SK-N-SH (cell line): ENCODE results near the gene KNDC1. TPM values are rescaled to one million over a fixed set of nuclear protein-coding genes. Genes with fewer than 3 reads are reported as not detected.

ENCODE experiments used
- CTCF ChIA-PET: fragments of 300-600, 350-600 bp; formaldehyde crosslinking; extraction: SDS; loops from one replicate; lab custom pipeline; 2021; lab: Yijun Ruan, JAX
- POLR2A ChIA-PET: fragments of 350-600 bp; sonication (Branson Sonifier 250); formaldehyde crosslinking; extraction: SDS; loops from one replicate; lab custom pipeline; 2020; ENCODE audit warnings: antibody characterized with exemption, inconsistent platforms; lab: Yijun Ruan, JAX
- DNase-seq: peaks from one replicate; pipeline ENCODE4 v3.0.0; 2012
- H2AFZ ChIP-seq: fragments of 200-600 bp; sonication (generic); 2 replicates; pipeline ENCODE4 v1.8.1; 2016; ENCODE audit warnings: antibody characterized with exemption, mild to moderate bottlenecking, low read depth
- H3F3A ChIP-seq: fragments of 200-600 bp; sonication (generic); replicated peaks from 2 replicates; pipeline ENCODE3; 2016; ENCODE audit warnings: antibody characterized with exemption, mild to moderate bottlenecking; ENCODE audit not compliant: insufficient read depth
- H3K27ac ChIP-seq, 2 experiments: fragments of 200-500 bp in 1 of 2; fragments of 200-600 bp in 1 of 2; sonication (Bioruptor generic) in 1 of 2; sonication (generic), shearing (Covaris generic) in 1 of 2; 2 replicates each; pipeline versions ENCODE4 v1.5.1 to v1.6.1; 2014 to 2016; ENCODE audit warnings: low read depth in 2 of 2, inconsistent platforms in 1 of 2, low read length in 1 of 2, mild to moderate bottlenecking in 1 of 2, mixed read lengths in 1 of 2
- H3K27me3 ChIP-seq: fragments of 200-600 bp; sonication (generic), shearing (Covaris generic); 2 replicates; pipeline ENCODE4 v1.6.1; 2016; ENCODE audit warnings: mixed run types; ENCODE audit not compliant: insufficient read depth
- H3K36me3 ChIP-seq, 2 experiments: fragments of 200-500 bp in 1 of 2; fragments of 200-600 bp in 1 of 2; sonication (Bioruptor generic) in 1 of 2; sonication (generic) in 1 of 2; replicated peaks in 1 of 2; 2 replicates each; pipeline versions ENCODE3 to v1.5.1; 2014 to 2016; ENCODE audit warnings: low read length in 1 of 2, mild to moderate bottlenecking in 1 of 2; ENCODE audit not compliant: insufficient read depth in 2 of 2, control insufficient read depth in 1 of 2
- H3K4me1 ChIP-seq, 2 experiments: fragments of 200-500 bp in 1 of 2; fragments of 200-600 bp in 1 of 2; sonication (Bioruptor generic) in 1 of 2; sonication (generic), shearing (Covaris generic) in 1 of 2; 2 replicates each; pipeline versions ENCODE4 v1.5.1 to v1.6.1; 2014 to 2016; ENCODE audit warnings: low read depth in 1 of 2, low read length in 1 of 2, mixed run types in 1 of 2; ENCODE audit not compliant: insufficient read depth in 2 of 2, control insufficient read depth in 1 of 2
- H3K4me2 ChIP-seq: fragments of 200-600 bp; sonication (generic), shearing (Covaris generic); 2 replicates; pipeline ENCODE4 v1.6.1; 2017; ENCODE audit warnings: mixed run types
- H3K4me3 ChIP-seq, 2 experiments: fragments of 200-500 bp in 1 of 2; fragments of 200-600 bp in 1 of 2; sonication (Bioruptor generic) in 1 of 2; sonication (generic), shearing (Covaris generic) in 1 of 2; 2 replicates each; pipeline versions ENCODE4 v1.5.1 to v1.8.1; 2014 to 2016; ENCODE audit warnings: low read depth in 2 of 2, inconsistent platforms in 1 of 2, low read length in 1 of 2, mild to moderate bottlenecking in 1 of 2, mixed read lengths in 1 of 2, moderate library complexity in 1 of 2
- H3K79me2 ChIP-seq: fragments of 200-600 bp; sonication (generic); 2 replicates; pipeline ENCODE4 v1.8.1; 2017; ENCODE audit warnings: mild to moderate bottlenecking; ENCODE audit not compliant: insufficient read depth
- H3K9ac ChIP-seq: fragments of 200-600 bp; sonication (generic); 2 replicates; pipeline ENCODE4 v1.6.1; 2017; ENCODE audit warnings: mixed run types
- H3K9me2 ChIP-seq: fragments of 200-600 bp; sonication (generic); 2 replicates; pipeline ENCODE4 v1.6.1; 2017; ENCODE audit warnings: mixed run types
- H3K9me3 ChIP-seq: fragments of 200-600 bp; sonication (generic); 2 replicates; pipeline ENCODE4 v1.6.1; 2017; ENCODE audit warnings: mixed run types, mild to moderate bottlenecking, moderate library complexity
- H4K20me1 ChIP-seq: fragments of 200-600 bp; sonication (generic); 2 replicates; pipeline ENCODE4 v1.6.1; 2017; ENCODE audit warnings: mild to moderate bottlenecking, mixed run types; ENCODE audit not compliant: insufficient read depth
- EP300 ChIP-seq, 2 experiments: IDR thresholded peaks; 2 replicates each; pipeline versions ENCODE4 v1.4.0 to v1.6.1; 2012; ENCODE audit warnings: borderline replicate concordance in 1 of 2, low read depth in 1 of 2, low read length in 1 of 2
- EZH2phosphoT487 ChIP-seq: fragments of 200-600 bp; sonication (generic); IDR thresholded peaks from 2 replicates; pipeline ENCODE4 v1.6.1; 2017; ENCODE audit warnings: low read depth, mixed run types, mild to moderate bottlenecking, antibody characterized with exemption, moderate library complexity, borderline replicate concordance
- FOSL2 ChIP-seq: IDR thresholded peaks from 2 replicates; pipeline ENCODE4 v1.4.0; 2012; ENCODE audit warnings: low read depth, mild to moderate bottlenecking, moderate library complexity, borderline replicate concordance
- FOXM1 ChIP-seq: IDR thresholded peaks from 2 replicates; pipeline ENCODE4 v1.4.0; 2012; ENCODE audit warnings: low read depth, mild to moderate bottlenecking
- GABPA ChIP-seq: IDR thresholded peaks from 2 replicates; pipeline ENCODE4 v1.4.0; 2012; ENCODE audit warnings: low read depth, mild to moderate bottlenecking
- JUND ChIP-seq: IDR thresholded peaks from 2 replicates; pipeline ENCODE4 v1.4.0; 2012
- NFIC ChIP-seq: IDR thresholded peaks from 2 replicates; pipeline ENCODE4 v1.4.0; 2012; ENCODE audit warnings: borderline replicate concordance
- NRF1 ChIP-seq: IDR thresholded peaks from 2 replicates; pipeline ENCODE4 v1.6.1; 2012; ENCODE audit warnings: low read depth, mild to moderate bottlenecking, low read length
- POLR2AphosphoS5 ChIP-seq: IDR thresholded peaks from 2 replicates; pipeline ENCODE4 v1.6.1; 2012; ENCODE audit warnings: low read depth, low read length
- RAD21 ChIP-seq: IDR thresholded peaks from 2 replicates; pipeline ENCODE4 v1.6.1; 2012; ENCODE audit warnings: mild to moderate bottlenecking, low read length
- RCOR1 ChIP-seq: fragments of 150-350 bp; IDR thresholded peaks from 2 replicates; pipeline ENCODE4 v1.6.1; 2017; ENCODE audit warnings: antibody characterized with exemption, low read length
- RXRA ChIP-seq: IDR thresholded peaks from 2 replicates; pipeline ENCODE4 v1.4.0; 2012; ENCODE audit warnings: low read depth, mild to moderate bottlenecking, borderline replicate concordance
- SIN3A ChIP-seq: IDR thresholded peaks from 2 replicates; pipeline ENCODE4 v1.6.1; 2012; ENCODE audit warnings: low read depth, mild to moderate bottlenecking, low read length, moderate library complexity, borderline replicate concordance
- TAF1 ChIP-seq: IDR thresholded peaks from 2 replicates; pipeline ENCODE4 v1.6.1; 2012; ENCODE audit warnings: low read depth, mild to moderate bottlenecking, low read length, moderate library complexity, borderline replicate concordance
- TCF12 ChIP-seq: IDR thresholded peaks from 2 replicates; pipeline ENCODE4 v1.4.0; 2012
- TEAD4 ChIP-seq: IDR thresholded peaks from 2 replicates; pipeline ENCODE4 v1.4.0; 2012; ENCODE audit warnings: mild to moderate bottlenecking, borderline replicate concordance; ENCODE audit not compliant: insufficient read depth
- YY1 ChIP-seq: IDR thresholded peaks from 2 replicates; pipeline ENCODE4 v1.4.0; 2012; ENCODE audit warnings: low read depth, mild to moderate bottlenecking
- WGBS: methylation state at CpG from one replicate; pipeline ENCODE4 v1.1.6; 2017; ENCODE audit warnings: low lambda C conversion rate; 5-methylcytosine and 5-hydroxymethylcytosine counted together
- polyA plus RNA-seq, 3 experiments: library from polyadenylated mRNA; depleted of rRNA; stranded (reverse); fragments of >200 nt; gene quantifications; 2 replicates each; pipeline ENCODE4 v1.2.3, GENCODE V29; 2012
- TF ChIP-seq, protein P1 (sequence below): IDR thresholded peaks from 2 replicates; pipeline ENCODE4 v1.6.1; 2012; ENCODE audit warnings: mild to moderate bottlenecking, low read depth, low read length, moderate library complexity
- TF ChIP-seq, protein P2 (sequence below): IDR thresholded peaks from 2 replicates; pipeline ENCODE4 v1.4.0; 2012; ENCODE audit warnings: low read depth, borderline replicate concordance
- TF ChIP-seq, protein P3 (sequence below): IDR thresholded peaks from 2 replicates; pipeline ENCODE4 v1.4.0; 2012; ENCODE audit warnings: low read depth, borderline replicate concordance

The KNDC1 gene
- polyA plus RNA-seq, 1 of the 3 experiments (the other 2 are of a cell fraction) = 1.4 TPM

DNA sequence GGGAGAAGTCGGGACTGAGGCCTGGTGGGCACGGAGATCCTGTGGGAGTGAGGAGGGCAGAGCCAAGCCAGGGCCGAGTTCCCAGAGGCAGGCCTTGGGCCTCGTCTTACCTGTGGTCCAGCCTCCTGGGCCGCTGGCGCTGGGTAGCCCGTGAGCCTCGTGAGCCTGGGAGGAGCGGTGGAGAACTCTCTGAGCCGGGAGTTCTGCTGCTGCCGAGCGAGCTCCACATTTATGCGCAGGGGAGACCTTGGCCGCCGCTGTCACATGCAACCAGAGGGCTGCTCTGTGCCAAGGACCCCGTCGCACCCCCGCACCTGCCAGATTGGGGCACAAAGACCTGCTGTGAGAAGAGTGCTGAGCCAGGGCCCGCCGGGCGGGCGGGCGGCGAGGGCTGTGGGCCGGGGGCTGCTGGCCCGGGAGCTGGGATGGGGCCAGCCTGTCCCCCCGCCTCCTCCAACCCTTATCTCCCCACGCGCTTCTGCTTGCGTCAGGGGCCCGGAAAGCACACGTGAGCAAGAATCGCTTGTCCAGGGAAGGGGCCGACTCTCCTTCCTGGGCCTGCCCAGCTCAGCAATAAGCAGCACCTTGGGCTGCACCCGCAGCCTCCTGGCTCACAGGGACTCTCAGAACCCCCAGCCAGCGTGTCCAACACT, 87.8 kb downstream of the KNDC1 start:
- H3K9me3 ChIP-seq = no peaks in the 10 kb centered on the region
- CTCF ChIA-PET = no interaction called here

DNA sequence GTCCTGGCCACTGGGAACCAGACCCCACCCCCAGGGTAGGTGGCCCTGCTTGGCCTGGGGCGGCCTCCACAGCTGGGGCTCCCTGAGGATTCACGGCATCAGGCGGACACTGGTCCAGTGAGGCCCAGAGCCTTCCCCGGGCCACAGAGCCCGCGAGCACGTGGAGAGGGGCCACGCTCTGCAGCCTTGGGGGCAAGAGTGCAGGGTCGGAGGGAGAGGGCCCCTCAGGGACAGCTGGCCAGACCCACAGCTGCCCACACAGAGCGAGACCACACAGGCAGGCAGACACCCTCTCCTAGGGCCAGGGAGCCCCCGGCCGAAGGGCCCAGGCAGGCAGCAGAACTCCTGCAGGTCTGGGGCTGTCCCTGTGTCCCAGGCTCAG, 88.3 kb downstream of the KNDC1 start:
- Histone ChIP-seq H3F3A (no peaks in the 10 kb centered on the region), H3K4me2 (no peak overlapping the region), H3K27ac (no peak overlapping the region), H2AFZ (no peak overlapping the region), H3K9me3 (no peaks in the 10 kb centered on the region), H4K20me1 (no peaks in the 10 kb centered on the region)
- CTCF ChIA-PET = no interaction called here
- TF ChIP-seq YY1 (no peak), TEAD4 (no peak), NRF1 (no peak), SIN3A (no peak), RXRA (no peak), EP300 (IDR thresholded peaks at IDR 0.05; ENCODE audit: borderline replicate concordance in 1 of 2, low read depth in 1 of 2, low read length in 1 of 2) (no peak), RAD21 (no peak), JUND (no peak), RCOR1 (no peak), FOXM1 (no peak), TCF12 (no peak), POLR2AphosphoS5 (no peak)
- TF ChIP-seq, protein P1, sequence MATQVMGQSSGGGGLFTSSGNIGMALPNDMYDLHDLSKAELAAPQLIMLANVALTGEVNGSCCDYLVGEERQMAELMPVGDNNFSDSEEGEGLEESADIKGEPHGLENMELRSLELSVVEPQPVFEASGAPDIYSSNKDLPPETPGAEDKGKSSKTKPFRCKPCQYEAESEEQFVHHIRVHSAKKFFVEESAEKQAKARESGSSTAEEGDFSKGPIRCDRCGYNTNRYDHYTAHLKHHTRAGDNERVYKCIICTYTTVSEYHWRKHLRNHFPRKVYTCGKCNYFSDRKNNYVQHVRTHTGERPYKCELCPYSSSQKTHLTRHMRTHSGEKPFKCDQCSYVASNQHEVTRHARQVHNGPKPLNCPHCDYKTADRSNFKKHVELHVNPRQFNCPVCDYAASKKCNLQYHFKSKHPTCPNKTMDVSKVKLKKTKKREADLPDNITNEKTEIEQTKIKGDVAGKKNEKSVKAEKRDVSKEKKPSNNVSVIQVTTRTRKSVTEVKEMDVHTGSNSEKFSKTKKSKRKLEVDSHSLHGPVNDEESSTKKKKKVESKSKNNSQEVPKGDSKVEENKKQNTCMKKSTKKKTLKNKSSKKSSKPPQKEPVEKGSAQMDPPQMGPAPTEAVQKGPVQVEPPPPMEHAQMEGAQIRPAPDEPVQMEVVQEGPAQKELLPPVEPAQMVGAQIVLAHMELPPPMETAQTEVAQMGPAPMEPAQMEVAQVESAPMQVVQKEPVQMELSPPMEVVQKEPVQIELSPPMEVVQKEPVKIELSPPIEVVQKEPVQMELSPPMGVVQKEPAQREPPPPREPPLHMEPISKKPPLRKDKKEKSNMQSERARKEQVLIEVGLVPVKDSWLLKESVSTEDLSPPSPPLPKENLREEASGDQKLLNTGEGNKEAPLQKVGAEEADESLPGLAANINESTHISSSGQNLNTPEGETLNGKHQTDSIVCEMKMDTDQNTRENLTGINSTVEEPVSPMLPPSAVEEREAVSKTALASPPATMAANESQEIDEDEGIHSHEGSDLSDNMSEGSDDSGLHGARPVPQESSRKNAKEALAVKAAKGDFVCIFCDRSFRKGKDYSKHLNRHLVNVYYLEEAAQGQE = no peak
- TF ChIP-seq, protein P2, sequence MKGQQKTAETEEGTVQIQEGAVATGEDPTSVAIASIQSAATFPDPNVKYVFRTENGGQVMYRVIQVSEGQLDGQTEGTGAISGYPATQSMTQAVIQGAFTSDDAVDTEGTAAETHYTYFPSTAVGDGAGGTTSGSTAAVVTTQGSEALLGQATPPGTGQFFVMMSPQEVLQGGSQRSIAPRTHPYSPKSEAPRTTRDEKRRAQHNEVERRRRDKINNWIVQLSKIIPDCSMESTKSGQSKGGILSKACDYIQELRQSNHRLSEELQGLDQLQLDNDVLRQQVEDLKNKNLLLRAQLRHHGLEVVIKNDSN = no peak
- TF ChIP-seq, all 33 proteins: peak for 0
- Histone ChIP-seq H3K4me1 (no peaks in the 10 kb centered on the region), H3K4me3 (no peak overlapping the region), H3K36me3 (no peaks in the 10 kb centered on the region), H3K9ac (no peak overlapping the region), H3K79me2 (no peaks in the 10 kb centered on the region), H3K9me2 (no peaks in the 10 kb centered on the region), H3K27me3 (no peaks in the 10 kb centered on the region)
- POLR2A ChIA-PET = no interaction called here
- DNase-seq = no peak
- WGBS = no CpG with 5 or more reads among the region's 12 CpGs

More for the DNA sequence above, 87.8 kb downstream of the KNDC1 start:
- no peaks in the 10 kb centered on the region for H3K27me3 ChIP-seq
- no peak overlapping the region for H3K9ac ChIP-seq
- no peaks in the 10 kb centered on the region for H4K20me1 ChIP-seq
- DNase-seq = no peak
- no peak overlapping the region for H3K27ac ChIP-seq
- 82% methylated on average over 8 of the region's 36 CpGs for WGBS
- POLR2A ChIA-PET = no interaction called here
- no peak overlapping the region for H3K4me2 ChIP-seq
- H3K4me1 ChIP-seq = no peaks in the 10 kb centered on the region
- H3F3A ChIP-seq = no peaks in the 10 kb centered on the region
- H3K79me2 ChIP-seq = no peaks in the 10 kb centered on the region
- H3K9me2 ChIP-seq = no peaks in the 10 kb centered on the region
- H2AFZ ChIP-seq = no peak overlapping the region
- no peak for TF ChIP-seq EP300 (IDR thresholded peaks at IDR 0.05; ENCODE audit: borderline replicate concordance in 1 of 2, low read depth in 1 of 2, low read length in 1 of 2)
- no peak for TF ChIP-seq NRF1
- TF ChIP-seq JUND = no peak
- no peak for TF ChIP-seq FOXM1
- no peak for TF ChIP-seq TAF1
- no peak for TF ChIP-seq FOSL2
- TF ChIP-seq RCOR1 = no peak
- TF ChIP-seq NFIC = no peak
- no peak for TF ChIP-seq EZH2phosphoT487
- TF ChIP-seq GABPA = no peak
- TF ChIP-seq, protein P3, sequence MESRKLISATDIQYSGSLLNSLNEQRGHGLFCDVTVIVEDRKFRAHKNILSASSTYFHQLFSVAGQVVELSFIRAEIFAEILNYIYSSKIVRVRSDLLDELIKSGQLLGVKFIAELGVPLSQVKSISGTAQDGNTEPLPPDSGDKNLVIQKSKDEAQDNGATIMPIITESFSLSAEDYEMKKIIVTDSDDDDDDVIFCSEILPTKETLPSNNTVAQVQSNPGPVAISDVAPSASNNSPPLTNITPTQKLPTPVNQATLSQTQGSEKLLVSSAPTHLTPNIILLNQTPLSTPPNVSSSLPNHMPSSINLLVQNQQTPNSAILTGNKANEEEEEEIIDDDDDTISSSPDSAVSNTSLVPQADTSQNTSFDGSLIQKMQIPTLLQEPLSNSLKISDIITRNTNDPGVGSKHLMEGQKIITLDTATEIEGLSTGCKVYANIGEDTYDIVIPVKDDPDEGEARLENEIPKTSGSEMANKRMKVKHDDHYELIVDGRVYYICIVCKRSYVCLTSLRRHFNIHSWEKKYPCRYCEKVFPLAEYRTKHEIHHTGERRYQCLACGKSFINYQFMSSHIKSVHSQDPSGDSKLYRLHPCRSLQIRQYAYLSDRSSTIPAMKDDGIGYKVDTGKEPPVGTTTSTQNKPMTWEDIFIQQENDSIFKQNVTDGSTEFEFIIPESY = no peak
- TF ChIP-seq, protein P2 = no peak
- H3K4me3 ChIP-seq = no peak overlapping the region
- no peaks in the 10 kb centered on the region for H3K36me3 ChIP-seq
